Activated CD4-positive, alpha-beta T cell treated with anti-CD3 and anti-CD28 coated beads for 48 hours (primary cell): ENCODE results near the gene ACOXL.
A peak's percentile ranks its signal among the peaks of the same experiment; 100 is the strongest.

Experiments used
- DNase-seq: peaks from one replicate; pipeline ENCODE4 v3.0.0-alpha.2; 2020

The ACOXL gene

DNA sequence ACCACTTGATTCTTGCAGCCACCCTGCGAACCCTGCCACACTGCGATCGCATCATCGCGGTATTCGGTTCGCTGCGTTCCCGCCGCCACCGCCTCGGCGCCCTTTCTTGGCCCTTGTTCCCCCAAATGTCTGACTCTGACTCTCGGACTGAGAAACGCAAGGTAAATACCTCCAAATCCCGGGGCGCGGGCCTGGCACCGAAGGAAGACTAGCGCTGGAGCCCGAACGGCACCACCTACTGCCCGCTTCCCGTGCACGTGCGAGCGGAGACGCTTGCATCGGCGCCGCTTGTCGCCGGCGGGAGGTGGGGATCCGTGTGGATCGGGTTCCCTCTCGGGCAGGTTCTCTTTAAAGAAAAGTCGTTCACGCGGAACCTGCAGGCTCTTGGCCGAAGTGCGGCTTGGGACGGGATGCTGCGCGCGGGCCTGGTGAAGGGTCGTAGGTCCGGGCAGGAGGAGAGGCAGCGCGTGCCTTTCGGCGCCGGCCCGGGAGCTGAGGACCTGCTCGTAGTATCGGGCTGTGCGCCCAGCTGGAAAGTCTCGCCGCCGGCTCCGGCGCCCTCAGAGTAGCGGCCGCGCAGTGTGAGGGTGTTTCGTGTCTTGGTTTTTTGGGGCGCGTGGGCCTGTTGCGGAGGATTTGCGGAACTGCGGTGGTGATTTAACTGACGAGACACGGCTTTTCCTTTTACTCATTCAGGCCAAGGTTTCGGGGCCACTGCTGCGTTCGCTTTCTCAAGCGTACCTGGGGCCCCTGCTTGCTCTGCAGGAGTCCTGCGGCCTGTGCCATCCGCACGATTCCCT lies 388.9 kb downstream of the ACOXL start:
- peak; percentile 64 for DNase-seq

DNA sequence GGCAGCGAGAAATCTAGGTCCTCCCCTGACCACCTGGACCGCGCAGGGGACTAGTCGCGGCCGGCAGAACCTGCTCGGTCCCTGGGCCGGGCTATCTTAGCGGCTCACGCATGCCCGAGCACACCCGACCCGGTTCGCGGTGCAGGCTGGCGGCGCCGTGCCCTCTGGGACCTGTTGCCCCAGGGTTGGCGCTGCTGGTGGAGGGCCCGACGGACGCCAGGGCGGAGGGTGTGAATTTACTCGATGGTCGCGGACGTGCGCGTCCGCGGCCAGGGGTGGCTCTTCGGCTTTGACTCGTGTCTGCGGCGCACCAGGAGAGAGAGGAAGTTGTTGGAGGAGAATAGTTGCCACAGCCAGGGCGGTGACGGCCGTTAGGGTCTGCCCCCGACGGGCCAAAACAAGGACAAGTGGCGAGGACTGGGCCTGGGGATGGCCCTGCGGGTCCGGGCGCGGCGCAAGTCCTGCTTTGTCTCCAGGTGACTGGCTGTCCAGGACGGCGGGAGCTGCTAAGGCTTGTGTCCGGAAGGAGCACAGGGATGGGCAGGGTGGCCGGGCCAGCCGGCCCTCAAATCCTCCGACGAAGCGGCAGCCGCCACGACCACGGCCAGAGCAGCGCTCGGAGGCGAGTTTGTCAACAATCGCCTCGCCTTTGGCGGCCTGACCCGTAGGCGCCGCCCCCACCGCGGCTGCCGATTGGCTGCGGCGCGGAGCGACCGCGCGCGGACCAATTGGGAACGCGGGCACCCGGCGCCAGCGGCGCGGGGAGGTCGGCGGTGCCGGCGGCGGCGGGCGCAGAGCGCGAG lies 389.7 kb downstream of the ACOXL start:
- DNase-seq: peak; percentile 84

DNA sequence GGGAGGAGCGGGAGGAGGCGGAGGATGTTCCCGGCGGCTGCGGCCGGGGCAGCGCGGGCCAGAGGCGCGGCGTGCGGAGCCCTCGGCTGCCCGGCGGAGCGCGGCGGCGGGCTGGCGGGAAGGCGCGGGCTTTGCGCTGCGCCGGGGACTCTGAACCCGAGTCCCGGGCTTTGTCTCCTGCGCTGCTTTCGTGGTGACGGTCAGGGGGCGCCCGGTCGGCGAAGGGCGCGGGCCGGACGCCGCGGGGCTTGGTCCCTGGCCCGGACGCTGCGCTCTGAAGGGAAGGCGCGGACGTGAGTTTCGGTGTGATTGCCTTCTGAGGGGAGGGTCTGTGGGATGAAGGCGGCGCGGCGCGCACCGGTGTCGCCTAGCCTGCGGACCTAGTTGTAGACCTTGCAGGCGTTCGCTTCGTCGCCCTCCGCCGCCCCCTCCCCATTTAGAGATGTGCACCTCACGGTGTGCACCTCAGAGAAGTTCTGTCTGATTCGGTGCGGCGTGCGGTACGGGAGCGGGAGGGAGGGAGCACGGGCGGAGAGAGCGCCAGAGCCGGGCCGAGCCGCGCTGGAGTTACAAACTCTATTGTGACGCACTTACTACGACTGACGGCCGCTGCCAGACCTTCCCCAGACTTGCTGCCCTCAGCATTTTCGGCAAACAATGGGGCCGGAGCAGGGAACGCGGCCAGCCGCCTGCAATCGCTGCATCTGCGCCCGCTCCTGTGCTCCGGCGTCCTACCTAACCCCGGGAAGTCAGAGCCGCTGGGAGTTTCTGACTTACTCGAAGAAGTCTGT lies 390.5 kb downstream of the ACOXL start:
- DNase-seq: peak; percentile 54

DNA sequence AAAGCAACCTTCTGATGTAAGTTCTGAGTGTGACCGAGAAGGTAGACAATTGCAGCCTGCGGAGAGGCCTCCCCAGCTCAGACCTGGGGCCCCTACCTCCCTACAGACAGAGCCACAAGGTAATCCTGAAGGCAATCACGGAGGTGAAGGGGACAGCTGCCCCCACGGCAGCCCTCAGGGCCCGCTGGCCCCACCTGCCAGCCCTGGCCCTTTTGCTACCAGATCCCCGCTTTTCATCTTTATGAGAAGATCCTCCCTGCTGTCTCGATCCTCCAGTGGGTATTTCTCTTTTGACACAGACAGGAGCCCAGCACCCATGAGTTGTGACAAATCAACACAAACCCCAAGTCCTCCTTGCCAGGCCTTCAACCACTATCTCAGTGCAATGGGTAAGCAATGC lies 391.4 kb downstream of the ACOXL start:
- no peak for DNase-seq

DNA sequence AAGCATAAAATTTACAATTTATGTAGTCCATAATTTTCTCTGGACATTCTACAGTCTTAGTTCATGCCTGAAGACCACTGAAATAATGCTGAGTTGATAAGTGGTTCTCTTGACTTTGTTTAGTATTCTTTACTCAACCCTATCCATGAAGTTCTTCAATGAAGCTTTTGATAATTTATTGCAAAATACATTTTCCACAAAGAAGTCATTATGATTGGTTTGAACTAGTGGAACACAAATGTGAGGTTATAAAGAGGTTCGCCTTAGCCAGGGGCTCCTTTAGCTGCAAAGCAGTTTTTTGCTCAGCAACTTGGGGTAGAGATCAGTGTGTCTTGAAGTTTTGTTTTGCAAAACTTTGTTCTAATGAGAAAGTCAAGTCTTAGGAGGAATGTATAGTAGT lies 394.2 kb downstream of the ACOXL start:
- DNase-seq: no peak

DNA sequence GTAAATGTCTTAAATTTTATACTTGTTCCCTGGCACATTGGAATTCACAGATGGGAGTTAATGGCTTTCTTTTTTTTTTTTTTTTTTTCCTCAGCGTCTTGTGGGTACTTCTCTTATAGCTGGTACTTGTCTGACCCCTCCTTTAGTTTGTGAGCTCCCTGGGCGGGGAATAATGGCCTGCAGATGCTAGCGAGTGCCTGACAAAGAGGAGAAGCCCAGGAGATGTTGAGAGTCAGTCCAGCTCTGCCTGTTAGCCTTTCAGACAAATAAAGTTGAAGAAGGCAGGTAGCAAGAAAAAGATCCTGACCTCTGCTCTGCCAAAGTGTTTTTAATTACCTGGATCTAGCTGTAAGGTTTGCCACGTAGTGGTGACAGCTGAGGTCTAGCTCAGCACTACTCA lies 395.0 kb downstream of the ACOXL start:
- no peak for DNase-seq

DNA sequence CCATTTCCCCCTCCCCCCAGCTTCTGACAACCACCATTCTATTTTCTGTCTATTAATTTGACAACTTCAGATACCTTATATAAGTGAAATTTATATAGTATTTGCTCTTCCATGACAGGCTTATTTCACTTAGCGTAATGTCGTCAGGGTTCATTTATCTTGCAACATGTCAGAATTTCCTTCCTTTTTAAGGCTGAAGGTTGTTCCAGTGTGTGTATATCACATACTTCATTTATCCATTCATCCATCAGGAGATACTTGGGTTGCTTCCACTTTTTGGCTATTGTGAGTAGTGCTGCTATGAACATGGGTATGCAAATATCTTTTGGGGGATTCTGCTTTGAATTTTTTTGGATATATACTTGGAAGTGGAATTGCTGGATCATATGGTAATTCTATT lies 395.7 kb downstream of the ACOXL start:
- DNase-seq: no peak

DNA sequence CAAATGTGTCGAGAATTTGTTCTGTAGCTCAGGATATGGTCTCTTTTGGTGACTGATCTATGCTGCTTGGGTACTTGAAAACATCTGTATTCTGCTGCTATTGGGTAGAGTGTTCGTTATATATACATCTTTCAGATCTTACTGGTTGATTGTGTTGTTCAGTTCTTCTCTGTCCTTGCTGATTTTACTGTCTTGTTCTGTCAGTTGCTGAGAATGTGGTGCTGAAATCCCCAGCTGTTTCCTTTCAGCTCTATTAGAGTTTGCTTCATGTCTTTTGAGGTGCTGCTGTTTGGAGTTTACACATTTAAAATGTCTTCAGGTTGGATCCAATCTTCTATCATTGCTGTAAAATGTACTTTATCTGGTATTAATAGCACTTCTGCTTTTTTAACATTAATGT lies 401.2 kb downstream of the ACOXL start:
- no peak for DNase-seq

DNA sequence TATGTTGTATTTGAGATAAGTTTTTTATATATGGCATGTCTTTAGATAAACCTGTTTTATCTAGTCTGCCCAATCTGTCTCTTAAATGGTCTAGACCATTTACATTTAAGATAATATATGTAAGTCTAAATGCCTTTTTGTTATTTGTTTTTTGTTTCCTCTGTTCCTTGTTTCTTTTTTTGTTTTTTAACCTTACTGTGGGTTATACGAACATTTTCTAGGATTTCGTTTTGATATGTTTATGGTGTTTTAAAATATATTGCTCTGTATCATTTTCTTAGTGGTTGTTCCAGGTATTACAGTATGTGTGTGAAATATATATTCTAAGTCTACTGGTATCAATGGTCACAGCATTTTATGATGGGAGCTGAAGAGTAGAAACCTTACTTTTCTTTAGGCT lies 401.7 kb downstream of the ACOXL start:
- DNase-seq: no peak

DNA sequence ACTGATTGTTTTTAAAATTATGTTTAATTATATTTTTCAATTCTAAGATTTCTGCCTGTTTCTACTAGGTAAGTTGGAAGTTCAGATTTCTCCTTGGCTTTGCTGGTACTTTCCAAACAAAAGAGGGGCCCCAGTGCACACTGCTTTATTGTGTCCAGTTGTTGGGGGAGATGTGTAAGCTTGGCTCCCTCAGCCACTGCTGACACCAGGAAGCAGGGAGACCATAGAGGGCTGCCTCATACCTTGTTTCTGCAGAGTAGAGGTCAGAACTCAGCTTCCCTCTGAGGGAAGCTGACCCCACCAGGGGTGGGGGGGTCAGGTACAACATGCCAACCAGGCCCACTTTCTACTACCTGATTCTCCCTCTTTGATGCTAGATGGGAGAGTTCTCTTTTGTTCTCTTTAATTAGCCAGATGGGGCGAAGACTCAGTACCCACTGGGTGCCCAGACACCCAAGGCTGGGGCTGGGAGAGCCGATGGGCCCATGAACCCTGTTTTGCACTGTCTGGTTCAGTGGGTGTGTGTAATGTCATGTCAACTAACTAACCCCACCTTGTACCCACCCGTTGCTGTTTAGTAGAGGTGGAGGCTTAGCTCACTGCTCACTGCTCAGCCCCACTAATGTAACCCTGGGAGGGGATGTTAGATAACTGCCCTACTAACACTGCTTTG lies 403.0 kb downstream of the ACOXL start:
- DNase-seq: no peak

DNA sequence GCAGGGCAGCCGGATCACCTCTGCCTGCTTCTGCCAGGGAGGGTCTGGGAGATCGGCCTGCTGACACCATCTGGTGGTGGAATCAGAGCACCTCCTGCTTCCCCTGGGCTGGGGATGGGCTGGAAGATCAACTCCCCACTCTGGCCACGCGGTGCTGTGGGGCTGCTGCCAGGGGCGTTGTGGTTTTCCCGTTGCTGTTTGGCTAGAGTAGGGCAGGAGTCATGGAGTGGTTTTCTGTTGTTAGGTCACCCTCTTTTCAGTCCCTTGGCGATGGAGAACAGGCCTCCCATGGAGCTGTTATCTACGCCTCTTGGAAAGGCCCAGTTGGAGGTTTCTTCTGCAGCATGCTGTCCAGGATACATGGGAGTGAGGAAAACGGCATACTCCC lies 403.5 kb downstream of the ACOXL start:
- DNase-seq: no peak

DNA sequence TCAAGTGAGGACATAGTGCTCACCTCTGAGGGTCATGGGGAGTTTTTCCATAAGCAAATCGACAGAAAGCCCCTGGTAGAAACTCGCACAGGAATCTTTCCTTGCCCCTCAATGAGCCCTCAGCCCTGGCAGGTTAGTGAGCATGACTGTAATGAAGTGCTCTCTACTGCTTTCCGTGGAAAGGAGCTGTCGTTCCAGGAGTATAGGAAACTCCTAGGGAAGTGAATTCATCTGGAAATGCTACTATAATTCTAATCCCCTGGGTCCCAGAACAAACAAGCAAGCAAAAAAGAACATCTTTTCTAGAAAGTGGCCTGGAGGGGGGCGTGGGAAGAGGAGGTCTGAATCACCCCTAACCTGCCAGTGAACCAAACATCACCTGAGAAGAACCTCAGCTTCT lies 406.5 kb downstream of the ACOXL start:
- DNase-seq: no peak

DNA sequence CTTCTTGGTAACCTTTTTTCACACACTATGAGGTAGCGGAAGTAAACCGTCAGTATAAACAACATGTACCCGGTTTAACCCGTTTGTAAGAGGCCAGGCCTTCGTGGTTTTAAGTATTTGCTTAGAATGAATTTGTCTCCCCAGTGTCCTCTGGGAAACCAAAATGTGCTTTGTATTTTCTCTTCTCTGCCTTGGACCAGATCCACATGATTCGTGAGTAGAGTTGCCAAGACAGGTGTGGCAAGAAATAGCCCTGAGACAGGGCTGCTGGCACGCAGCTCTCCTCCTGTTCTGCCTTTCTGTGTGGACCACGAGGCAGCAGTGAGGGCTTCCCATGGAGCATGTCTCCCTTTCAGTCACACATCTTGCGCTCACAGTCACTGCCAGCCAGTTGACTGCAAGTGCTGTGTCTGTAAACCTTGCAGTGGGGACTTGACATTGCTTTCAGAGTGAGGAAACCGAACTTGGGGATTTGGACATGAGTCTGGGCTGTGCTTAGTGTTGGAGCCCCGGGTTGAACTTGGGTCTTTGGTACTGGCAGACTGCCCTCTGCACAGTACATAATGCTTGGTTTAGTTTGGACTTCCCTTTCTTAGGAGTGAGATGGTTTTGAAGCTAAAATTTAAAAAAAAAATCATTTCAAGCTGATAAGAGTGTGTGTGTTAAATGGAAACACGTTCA lies 407.4 kb downstream of the ACOXL start:
- DNase-seq: no peak

DNA sequence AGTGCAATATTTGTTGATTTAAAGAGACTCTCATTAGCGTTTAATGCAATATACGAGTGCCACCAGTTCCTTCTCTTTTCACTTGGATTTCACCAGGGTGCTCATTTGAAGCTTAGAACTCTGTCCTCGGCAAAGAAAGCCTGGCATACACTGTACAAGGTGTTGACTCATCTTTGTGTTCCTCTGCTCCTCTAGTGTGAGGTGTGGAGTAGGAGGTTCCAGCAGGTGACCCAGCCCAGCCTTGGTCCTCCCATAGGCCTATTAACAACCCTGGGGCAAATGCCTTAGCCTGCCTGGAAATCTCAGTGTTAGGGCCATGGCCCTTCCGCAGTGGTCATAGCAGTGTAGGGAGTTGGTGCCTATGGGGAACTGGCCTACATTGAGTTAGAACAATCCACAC lies 408.4 kb downstream of the ACOXL start:
- DNase-seq: no peak

DNA sequence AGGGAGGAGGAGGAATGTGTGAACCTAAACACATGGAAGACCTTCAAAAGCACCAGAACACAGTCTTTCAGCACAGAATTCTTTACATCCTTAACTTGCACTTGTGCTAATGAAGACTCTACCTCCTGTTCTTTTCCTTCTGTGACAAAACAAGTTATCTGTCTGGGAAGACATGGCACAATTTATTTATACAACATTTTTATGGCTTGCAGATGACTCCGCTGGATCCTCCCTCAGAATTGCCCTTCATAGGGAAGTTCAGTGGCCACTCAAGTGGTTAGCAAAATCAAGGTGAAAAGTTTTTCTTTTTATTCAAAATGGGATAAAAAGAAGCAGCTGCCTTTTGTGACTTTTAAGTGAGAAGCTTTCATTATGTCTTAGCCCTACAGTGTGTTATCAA lies 409.7 kb downstream of the ACOXL start:
- no peak for DNase-seq

DNA sequence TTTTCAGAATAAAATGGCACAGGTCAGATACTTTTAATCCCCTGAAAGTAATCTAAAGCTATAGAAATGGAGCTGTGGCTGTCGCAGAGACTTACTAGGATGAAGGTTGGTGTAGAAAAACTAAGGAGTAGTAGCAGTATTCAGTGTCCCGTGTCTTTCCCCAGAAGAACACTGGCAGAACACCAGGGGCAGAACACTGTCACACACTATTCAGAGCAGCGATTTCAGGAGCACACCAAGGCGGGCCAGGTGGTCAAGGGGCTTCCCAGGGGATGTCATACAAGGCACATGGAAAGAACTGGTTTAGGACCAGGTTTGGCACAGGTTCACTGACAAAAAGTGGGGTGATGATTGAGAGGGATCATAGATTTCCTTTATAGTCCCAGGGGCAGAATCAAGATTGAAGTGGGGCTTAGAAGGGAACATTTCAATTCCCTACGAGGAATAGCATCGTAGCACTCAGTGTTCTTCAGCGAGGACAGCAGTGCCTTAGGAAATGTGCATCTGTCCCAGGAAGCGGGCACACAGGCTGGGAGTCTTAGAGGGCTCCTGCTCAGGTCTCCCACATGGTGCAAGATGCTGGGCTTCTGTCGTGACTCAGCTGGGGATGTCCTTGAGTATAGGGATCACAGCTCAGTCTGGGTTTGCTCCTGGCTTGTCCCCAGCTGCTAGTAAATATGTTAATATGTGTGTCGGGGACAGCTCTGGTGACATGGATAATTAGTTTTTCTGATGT lies 410.9 kb downstream of the ACOXL start:
- no peak for DNase-seq

DNA sequence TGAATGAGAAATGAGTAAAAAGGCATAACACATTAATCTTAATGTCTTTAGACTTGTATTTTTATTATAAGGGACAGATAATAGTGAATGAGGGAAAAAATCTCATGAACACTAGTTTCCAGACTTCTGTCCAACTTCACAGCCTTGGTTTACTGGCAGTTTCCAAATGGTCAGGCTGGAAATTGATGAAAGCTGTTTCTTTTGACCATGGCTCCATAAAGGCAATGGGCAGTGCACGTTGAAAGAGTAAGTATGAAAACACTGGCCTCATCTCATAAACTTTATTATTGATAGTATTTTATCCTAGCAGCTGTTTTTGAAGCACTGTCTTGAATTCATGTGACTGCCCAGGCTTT lies 411.4 kb downstream of the ACOXL start:
- no peak for DNase-seq

DNA sequence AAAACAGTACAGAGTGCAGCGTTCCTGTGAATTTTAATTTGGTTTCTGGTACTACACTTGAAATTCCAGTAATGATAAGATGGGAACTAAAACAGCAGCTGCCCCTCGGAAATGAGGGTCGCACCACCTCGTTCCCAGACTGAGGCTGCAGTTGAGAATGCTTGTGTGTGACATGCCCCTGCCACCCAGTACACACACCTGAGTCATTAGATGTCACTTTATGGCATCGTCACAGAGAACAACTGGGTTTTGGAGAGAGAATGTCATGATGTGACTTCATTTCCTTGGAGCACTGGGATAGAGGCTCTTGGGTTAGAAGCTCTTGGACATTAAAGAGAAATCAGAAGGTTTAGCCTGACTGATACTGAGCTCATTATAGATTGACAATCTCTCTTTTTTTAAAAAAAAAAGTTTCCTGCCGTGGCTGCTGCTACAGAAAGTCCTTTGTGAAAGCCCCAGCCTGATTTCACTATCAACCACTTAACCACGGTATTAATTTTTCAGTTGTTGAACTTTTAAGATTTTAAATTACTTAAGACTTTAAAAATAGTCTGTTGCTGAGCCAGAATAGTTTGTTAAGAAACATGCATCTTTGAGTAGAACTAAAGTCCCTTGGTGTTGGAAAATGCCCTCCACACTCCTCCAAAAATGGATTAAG lies 412.9 kb downstream of the ACOXL start:
- no peak for DNase-seq

DNA sequence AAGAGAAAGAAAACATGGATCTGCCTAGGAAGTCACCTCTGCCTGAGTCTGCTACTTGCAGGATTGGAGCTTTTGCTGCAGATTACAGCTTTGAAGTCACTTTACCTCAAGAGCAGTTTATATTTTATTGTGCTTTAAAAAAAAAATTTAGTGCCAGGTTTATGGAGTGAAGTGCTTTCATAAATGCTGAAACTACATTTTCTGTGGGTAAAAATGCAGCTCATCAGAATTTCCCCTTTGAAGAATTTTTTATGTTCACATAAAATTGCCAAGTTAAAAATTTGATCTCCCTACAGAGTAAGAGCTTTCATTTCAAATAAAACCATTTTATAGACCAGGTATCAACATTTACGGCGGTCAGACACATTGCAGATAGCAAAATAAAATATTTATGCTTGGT lies 413.6 kb downstream of the ACOXL start:
- DNase-seq: no peak

DNA sequence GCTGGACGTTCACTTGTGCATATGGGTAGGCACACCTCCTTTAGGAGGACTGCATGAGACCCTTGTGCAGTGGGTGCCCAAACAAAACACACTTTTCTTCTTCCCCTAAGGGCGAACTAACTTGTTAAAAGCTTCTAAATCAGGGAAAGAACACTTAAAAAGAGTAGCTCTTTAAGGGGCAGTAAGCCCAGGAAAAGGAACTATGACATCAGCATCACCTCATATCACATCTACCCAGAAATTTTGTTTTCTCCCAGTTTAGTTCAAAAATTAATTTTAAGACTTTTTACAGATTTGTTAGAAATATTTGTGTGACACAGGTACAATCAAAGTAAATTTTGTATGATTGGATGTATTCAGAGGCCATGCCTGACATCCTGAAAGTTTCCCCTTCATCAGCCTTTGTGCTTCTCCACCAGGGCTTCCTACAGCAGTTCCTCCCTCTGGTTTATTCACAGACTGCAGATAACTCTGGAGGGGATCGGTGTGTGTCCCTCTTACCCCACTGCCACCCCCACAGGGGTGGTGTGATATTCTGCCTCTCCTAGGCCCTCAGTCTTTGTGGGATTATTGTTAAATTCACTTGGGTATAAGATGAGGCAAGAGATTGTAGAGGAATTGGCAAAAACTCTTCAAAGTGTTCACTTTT lies 416.0 kb downstream of the ACOXL start:
- no peak for DNase-seq

DNA sequence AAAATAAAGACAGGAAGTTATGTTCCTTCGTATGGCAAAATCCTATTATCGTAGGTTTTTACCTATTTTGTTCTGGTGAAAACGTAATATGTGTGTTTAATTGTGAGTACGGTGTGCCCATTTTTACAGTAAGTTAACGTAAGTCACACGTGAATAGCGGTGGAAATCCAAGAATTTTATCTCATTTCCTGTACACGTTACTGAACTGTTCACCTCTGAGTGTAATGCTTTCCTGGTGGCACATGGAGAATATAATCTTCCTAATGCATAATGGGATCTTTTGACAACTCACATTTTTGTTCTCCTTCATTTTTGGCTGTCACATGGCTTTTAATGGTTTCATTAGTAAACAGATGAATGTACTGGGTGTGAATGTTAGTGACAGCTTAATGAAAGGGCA lies 416.6 kb downstream of the ACOXL start:
- no peak for DNase-seq
